Adrenal gland (tissue), 12 donors: ENCODE data around the gene GCNT2. TPM values are rescaled to one million over a fixed set of nuclear protein-coding genes. Genes with fewer than 3 reads are reported as not detected.

Experiments used
- DNase-seq, 7 donors: peaks; one replicate each; pipeline ENCODE4 v3.0.0-alpha.2; 2019 to 2020
- H3K27ac ChIP-seq, 5 donors: fragments of 200-600 bp; sonication (generic) in 4 of 5; 1 replicate in 3 of 5; 2 replicates in 2 of 5; pipeline versions ENCODE4 v1.5.1 to v1.8.0; 2016 to 2020; ENCODE audit warnings: mild to moderate bottlenecking in 1 of 5
- H3K27me3 ChIP-seq: fragments of 200-600 bp; 2 replicates; pipeline ENCODE4 v1.8.0; 2021
- H3K36me3 ChIP-seq, 2 donors: fragments of 200-600 bp; replicated peaks in 1 of 2; 1 replicate in 1 of 2; 2 replicates in 1 of 2; pipeline versions ENCODE4 v1.5.1 to v1.8.0; 2018 to 2022
- H3K4me1 ChIP-seq, 2 donors: fragments of 200-600 bp; replicated peaks in 1 of 2; 1 replicate in 1 of 2; 2 replicates in 1 of 2; pipeline versions ENCODE4 v1.5.1 to v1.8.0; 2018 to 2021
- H3K4me3 ChIP-seq, 4 donors: fragments of 200-600 bp; sonication (generic) in 3 of 4; one replicate each; pipeline ENCODE4 v1.5.1; 2016 to 2018
- H3K9me3 ChIP-seq, 3 donors: fragments of 200-600 bp; sonication (generic) in 1 of 3; replicated peaks in 1 of 3; 1 replicate in 2 of 3; 2 replicates in 1 of 3; pipeline versions ENCODE4 v1.5.1 to v1.8.0; 2016 to 2021
- CTCF ChIP-seq, 6 experiments: fragments of 450-650 bp in 4 of 6; fragments of 200-600 bp in 2 of 6; sonication (generic) in 1 of 6; IDR thresholded peaks; 1 replicate in 5 of 6; 2 replicates in 1 of 6; pipeline versions ENCODE4 v1.5.1 to v1.8.0; 2016 to 2021; ENCODE audit warnings: antibody characterized with exemption in 6 of 6, mild to moderate bottlenecking in 2 of 6, moderate library complexity in 1 of 6
- POLR2A ChIP-seq, 2 donors: fragments of 450-650 bp; IDR thresholded peaks; one replicate each; pipeline ENCODE4 v1.6.1; 2017; ENCODE audit warnings: antibody characterized with exemption in 2 of 2, mild to moderate bottlenecking in 2 of 2, moderate library complexity in 1 of 2
- WGBS, 4 donors: extraction: QIAGEN DNeasy Blood & Tissue Kit in 2 of 4; methylation state at CpG; one replicate each; pipeline versions ENCODE4 v1.1.5 to v1.1.7; 2013 to 2017; 5-methylcytosine and 5-hydroxymethylcytosine counted together
- intact Hi-C, 2 donors: fragments of 100-400 bp; cut with DNase I; formaldehyde crosslinking; loops; one replicate each; pipeline versions ENCODE4 v1.14.1 to v1.15.0; 2022 to 2023
- polyA plus RNA-seq, 3 donors: library from polyadenylated mRNA; stranded (reverse); fragments of 200-250 nt in 2 of 3; fragments of 350-450 nt in 1 of 3; fragmentation: Illumina TruSeq in 1 of 3; extraction: RNeasy Lipid Tissue Mini Kit (QIAGEN cat#74804) in 1 of 3; gene quantifications; one replicate each; pipeline ENCODE4 v1.2.3, GENCODE V29; 2013 to 2014
- total RNA-seq, 9 donors: library from RNA; depleted of rRNA in 4 of 9; stranded (reverse); fragments of >200 nt in 4 of 9; fragments of 120-200 nt in 1 of 9; fragmentation: NEBNext Ultra II Directional in 1 of 9; extraction: Animal tissue kit (Norgen Biotek cat#: 25700) in 1 of 9; gene quantifications; one replicate each; pipeline versions ENCODE4 v1.1.0 to v1.2.4, GENCODE V29; 2013 to 2023
- donor health status: healthy with polysubstance abuse.
- donor health status: Bipolar disorder and iron deficiency.
- donor health status: DM: yes; HTN: yes; CAD: no.
- donor health status: DM: no; HTN: no; CAD: no.
- donor health status: DM: no; HTN: no; CAD: no.
- donor health status: DM: yes; HTN: yes; CAD: no.

The GCNT2 gene
- total and polyA plus RNA-seq, 12 donors: 0.27 to 4.0 (median 1.7) TPM

- H3K27ac ChIP-seq: no peak overlapping the region
- intact Hi-C loops: no loop called here
- no peak for DNase-seq
- no peaks in the 10 kb centered on the region for H3K27me3 ChIP-seq
- TF ChIP-seq CTCF (IDR thresholded peaks at IDR 0.05) (no peak), POLR2A (IDR thresholded peaks at IDR 0.05) (no peak)
- 67 to 77% (median 75%) methylated on average over 9 of the region's 9 CpGs for WGBS, 4 donors
- H3K36me3 ChIP-seq: no peaks in the 10 kb centered on the region
- no peak overlapping the region for H3K4me3 ChIP-seq
- no peaks in the 10 kb centered on the region for H3K4me1 ChIP-seq
- no peaks in the 10 kb centered on the region for H3K9me3 ChIP-seq
Measured at GRCh38 chr6:10626154-10626741, 105.1 kb downstream of the GCNT2 start.

DNA sequence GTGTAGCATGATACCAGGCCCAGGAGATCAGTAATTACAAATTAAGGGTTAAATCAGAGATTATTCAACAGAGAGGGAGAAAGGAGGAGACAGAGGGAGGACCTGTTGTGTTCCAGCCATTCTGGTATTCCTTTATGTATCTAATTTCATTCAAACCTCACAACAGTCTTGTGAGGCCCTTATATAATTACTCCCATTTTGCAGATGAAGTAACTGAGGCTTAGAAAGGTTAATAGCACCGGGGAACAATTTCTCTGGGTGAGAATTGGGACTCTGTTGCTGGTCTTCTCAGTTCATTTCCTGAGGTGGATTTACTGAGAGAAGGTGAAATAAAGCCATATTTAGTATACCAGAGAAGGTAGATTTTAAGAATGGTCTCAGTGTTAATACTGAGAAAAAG, 106.6 kb downstream of the GCNT2 start:
- Histone ChIP-seq H3K36me3 (no peaks in the 10 kb centered on the region), H3K4me3 (no peak overlapping the region), H3K4me1 (no peaks in the 10 kb centered on the region), H3K27ac (no peak overlapping the region), H3K9me3 (no peaks in the 10 kb centered on the region), H3K27me3 (no peaks in the 10 kb centered on the region)
- intact Hi-C loops: no loop called here
- TF ChIP-seq CTCF (IDR thresholded peaks at IDR 0.05) (no peak), POLR2A (IDR thresholded peaks at IDR 0.05) (no peak)
- no peak for DNase-seq
- 78 to 88% (median 83%) methylated on average over 1 of the region's 1 CpG for WGBS, 4 donors

DNA sequence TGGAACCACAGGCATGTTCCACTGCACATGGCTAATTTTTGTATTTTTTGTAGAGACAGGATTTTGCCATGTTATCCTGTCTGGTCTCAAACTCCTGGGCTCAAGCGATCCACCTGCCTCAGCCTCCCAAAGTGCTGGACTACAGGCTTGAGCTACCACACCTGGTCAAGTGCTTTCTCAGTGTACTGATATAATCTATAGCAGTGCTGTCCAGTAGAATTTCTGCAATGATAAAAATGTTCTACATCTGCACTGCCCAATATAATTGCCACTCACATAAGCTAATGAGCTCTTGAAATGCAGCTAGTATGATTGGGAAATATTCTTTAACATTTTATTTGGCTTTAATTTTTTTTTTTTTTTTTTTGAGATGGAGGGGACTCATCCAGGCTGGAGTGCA, 109.0 kb downstream of the GCNT2 start:
- H3K4me1 ChIP-seq: no peaks in the 10 kb centered on the region
- WGBS, 4 donors: 82 to 95% (median 91%) methylated on average over 1 of the region's 1 CpG
- no peak overlapping the region for H3K4me3 ChIP-seq
- no peaks in the 10 kb centered on the region for H3K9me3 ChIP-seq
- H3K36me3 ChIP-seq: no peaks in the 10 kb centered on the region
- no peak for DNase-seq
- no peaks in the 10 kb centered on the region for H3K27me3 ChIP-seq
- no peak overlapping the region for H3K27ac ChIP-seq
- no peak for TF ChIP-seq POLR2A (IDR thresholded peaks at IDR 0.05)
- TF ChIP-seq CTCF (IDR thresholded peaks at IDR 0.05): no peak
- intact Hi-C loops: no loop called here

DNA sequence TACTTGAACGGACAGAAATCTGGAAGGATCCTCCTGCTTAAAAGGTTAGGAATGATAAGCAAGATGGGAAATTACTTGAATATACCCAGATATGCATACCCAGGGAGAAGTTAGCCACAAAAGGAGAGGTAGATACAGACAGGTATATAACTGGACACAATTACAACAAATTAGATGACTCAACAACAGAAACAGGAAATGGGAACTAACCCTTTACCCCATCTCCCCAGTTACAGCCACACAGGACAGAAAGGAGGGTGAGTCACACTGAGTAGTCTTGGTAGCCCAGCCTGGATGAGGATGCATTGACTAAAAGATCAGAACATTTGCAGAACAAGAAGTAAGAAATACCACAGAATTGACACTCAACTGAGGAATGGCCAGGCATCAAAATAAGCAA, 112.1 kb downstream of the GCNT2 start:
- no peak for DNase-seq
- Histone ChIP-seq H3K4me1 (no peaks in the 10 kb centered on the region), H3K27me3 (no peaks in the 10 kb centered on the region), H3K36me3 (no peaks in the 10 kb centered on the region), H3K9me3 (no peaks in the 10 kb centered on the region), H3K4me3 (no peak overlapping the region), H3K27ac (no peak overlapping the region)
- TF ChIP-seq POLR2A (IDR thresholded peaks at IDR 0.05) (no peak), CTCF (IDR thresholded peaks at IDR 0.05) (no peak)
- WGBS, 4 donors: 65 to 79% (median 66%) methylated on average over 1 of the region's 1 CpG
- intact Hi-C loops: no loop called here
